Mucosa of stomach (tissue), 1 donor: ENCODE measurements around the gene NUDT9.
"Not testable (repeated sequence)": the region's sequence is repeated elsewhere in the genome, so short reads cannot be mapped to it uniquely, and the experiment has no call there.

Experiments
- H3K27me3 ChIP-seq: one replicate; pipeline ENCODE4 v1.7.0; 2013; ENCODE audit warnings: mild to moderate bottlenecking, low read length; ENCODE audit not compliant: control insufficient read depth, insufficient read depth
- H3K36me3 ChIP-seq: one replicate; pipeline ENCODE4 v1.7.0; 2013; ENCODE audit warnings: low read length; ENCODE audit not compliant: control insufficient read depth, insufficient read depth
- H3K4me1 ChIP-seq: one replicate; pipeline ENCODE4 v1.7.0; 2013; ENCODE audit warnings: mild to moderate bottlenecking, low read length; ENCODE audit not compliant: control insufficient read depth, insufficient read depth
- H3K4me3 ChIP-seq: one replicate; pipeline ENCODE4 v1.7.0; 2013; ENCODE audit warnings: low read length
- H3K9ac ChIP-seq: one replicate; pipeline ENCODE4 v1.7.0; 2013; ENCODE audit warnings: mild to moderate bottlenecking, low read length, moderate library complexity
- H3K9me3 ChIP-seq: one replicate; pipeline ENCODE4 v1.7.0; 2013; ENCODE audit warnings: mild to moderate bottlenecking, low read length, moderate library complexity; ENCODE audit not compliant: control insufficient read depth
- donor health status: Pancreatic carcinoma.

The NUDT9 gene

GRCh38 chr4:87481377-87481776, 59.0 kb downstream of the NUDT9 start:
- Histone ChIP-seq H3K4me1 (no peaks in the 10 kb centered on the region), H3K27me3 (no peaks in the 10 kb centered on the region), H3K9ac (no peak overlapping the region), H3K4me3 (no peak overlapping the region), H3K36me3 (no peaks in the 10 kb centered on the region), H3K9me3 (no peaks in the 10 kb centered on the region)

GRCh38 chr4:87483247-87483646, 60.9 kb downstream of the NUDT9 start:
- H3K4me1 ChIP-seq, H3K4me3 ChIP-seq, H3K9ac ChIP-seq, H3K9me3 ChIP-seq, H3K36me3 ChIP-seq, H3K27me3 ChIP-seq: not testable (repeated sequence)

GRCh38 chr4:87488666-87489065, 66.3 kb downstream of the NUDT9 start:
- H3K36me3 ChIP-seq, H3K27me3 ChIP-seq, H3K4me3 ChIP-seq, H3K9me3 ChIP-seq, H3K9ac ChIP-seq: not testable (repeated sequence)
- peaks cover 11% of the 10 kb centered on the region for H3K4me1 ChIP-seq

- Histone ChIP-seq H3K4me1 (peaks cover 11% of the 10 kb centered on the region), H3K4me3 (no peak overlapping the region), H3K9ac (no peak overlapping the region), H3K9me3 (no peaks in the 10 kb centered on the region), H3K27me3 (no peaks in the 10 kb centered on the region), H3K36me3 (no peaks in the 10 kb centered on the region)
Measured at GRCh38 chr4:87489678-87490077, 67.3 kb downstream of the NUDT9 start.

GRCh38 chr4:87490664-87491369, 68.4 kb downstream of the NUDT9 start:
- Histone ChIP-seq H3K4me3 (no peak overlapping the region), H3K36me3 (no peaks in the 10 kb centered on the region), H3K9ac (no peak overlapping the region), H3K9me3 (no peaks in the 10 kb centered on the region), H3K4me1 (peaks cover 11% of the 10 kb centered on the region), H3K27me3 (no peaks in the 10 kb centered on the region)

- H3K9ac ChIP-seq = no peak overlapping the region
- no peaks in the 10 kb centered on the region for H3K36me3 ChIP-seq
- no peak overlapping the region for H3K4me3 ChIP-seq
- no peaks in the 10 kb centered on the region for H3K9me3 ChIP-seq
- H3K4me1 ChIP-seq = peaks cover 11% of the 10 kb centered on the region
- no peaks in the 10 kb centered on the region for H3K27me3 ChIP-seq
Measured at GRCh38 chr4:87491436-87491835, 69.1 kb downstream of the NUDT9 start.

- H3K9ac ChIP-seq, H3K9me3 ChIP-seq, H3K27me3 ChIP-seq, H3K4me3 ChIP-seq, H3K36me3 ChIP-seq: not testable (repeated sequence)
- peaks cover 11% of the 10 kb centered on the region for H3K4me1 ChIP-seq
Measured at GRCh38 chr4:87491851-87492250, 69.5 kb downstream of the NUDT9 start.

GRCh38 chr4:87493115-87493514, 70.7 kb downstream of the NUDT9 start:
- peaks cover 10% of the 10 kb centered on the region for H3K4me1 ChIP-seq
- no peaks in the 10 kb centered on the region for H3K36me3 ChIP-seq

GRCh38 chr4:87497159-87497558, 74.8 kb downstream of the NUDT9 start:
- Histone ChIP-seq H3K4me1 (no peaks in the 10 kb centered on the region), H3K9me3 (no peaks in the 10 kb centered on the region), H3K4me3 (no peak overlapping the region), H3K27me3 (no peaks in the 10 kb centered on the region), H3K9ac (no peak overlapping the region), H3K36me3 (no peaks in the 10 kb centered on the region)

More at GRCh38 chr4:87493115-87493514, 70.7 kb downstream of the NUDT9 start:
- Histone ChIP-seq H3K27me3 (no peaks in the 10 kb centered on the region), H3K9me3 (no peaks in the 10 kb centered on the region), H3K9ac (no peak overlapping the region), H3K4me3 (no peak overlapping the region)

GRCh38 chr4:87497578-87497977, 75.2 kb downstream of the NUDT9 start:
- Histone ChIP-seq H3K36me3 (no peaks in the 10 kb centered on the region), H3K9ac (no peak overlapping the region), H3K4me3 (no peak overlapping the region), H3K4me1 (no peaks in the 10 kb centered on the region), H3K27me3 (no peaks in the 10 kb centered on the region), H3K9me3 (no peaks in the 10 kb centered on the region)

- Histone ChIP-seq H3K9me3 (no peaks in the 10 kb centered on the region), H3K4me1 (no peaks in the 10 kb centered on the region), H3K9ac (no peak overlapping the region), H3K27me3 (no peaks in the 10 kb centered on the region), H3K36me3 (no peaks in the 10 kb centered on the region), H3K4me3 (no peak overlapping the region)
Measured at GRCh38 chr4:87498446-87498900, 76.1 kb downstream of the NUDT9 start.

- Histone ChIP-seq H3K4me3 (no peak overlapping the region), H3K9ac (no peak overlapping the region), H3K36me3 (no peaks in the 10 kb centered on the region), H3K9me3 (no peaks in the 10 kb centered on the region), H3K27me3 (no peaks in the 10 kb centered on the region), H3K4me1 (no peaks in the 10 kb centered on the region)
Measured at GRCh38 chr4:87499403-87500091, 77.2 kb downstream of the NUDT9 start.
